ENCODE measurements around the gene ARHGAP6.
"Not testable (repeated sequence)": the region's sequence is repeated elsewhere in the genome, so short reads cannot be mapped to it uniquely, and the experiment has no call there.

The ARHGAP6 gene

DNA sequence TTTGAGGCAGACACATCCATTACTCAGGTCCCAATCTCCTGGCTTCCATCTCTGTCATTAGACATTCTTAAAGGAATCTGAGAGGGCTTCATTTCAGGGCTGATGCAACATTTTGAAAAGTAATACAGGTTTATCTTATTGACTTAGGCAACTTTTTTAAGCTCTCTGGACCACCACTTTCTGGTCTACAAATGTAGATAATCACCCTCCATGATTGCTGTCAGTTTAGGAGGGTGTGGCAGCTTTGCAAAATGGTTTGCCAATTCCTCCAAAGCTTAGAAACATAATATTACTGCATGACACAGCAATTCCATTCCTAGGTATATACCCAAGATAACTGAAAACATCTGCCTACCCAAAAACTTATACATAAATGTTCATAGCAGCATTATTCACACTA is 77.6 kb downstream of the ARHGAP6 start:
- in situ Hi-C loops (cut with MboI; ENCODE audit: low pct_unique_long_range_greater_than_20kb, low sequenced_read_pairs): no loop called here
- no peak for DNase-seq

DNA sequence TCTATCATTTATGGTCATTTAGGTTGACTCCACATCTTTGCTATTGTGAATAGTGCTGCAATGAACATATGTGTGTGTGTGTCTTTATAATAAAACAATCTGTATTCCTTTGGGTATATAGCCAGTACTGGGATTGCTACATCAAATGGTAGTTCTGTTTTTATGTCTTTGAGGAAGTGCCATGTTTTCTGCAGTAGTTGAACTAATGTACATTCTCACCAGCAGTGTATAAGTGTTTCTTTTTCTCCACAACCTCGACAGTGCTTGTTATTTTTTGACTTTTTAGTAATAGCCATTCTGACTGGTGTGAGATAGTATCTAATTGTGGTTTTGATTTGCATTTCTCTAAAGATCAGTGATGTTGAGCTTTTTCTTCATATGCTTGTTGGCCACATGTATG is 80.5 kb downstream of the ARHGAP6 start:
- in situ Hi-C loops (cut with MboI; ENCODE audit: low pct_unique_long_range_greater_than_20kb, low sequenced_read_pairs): no loop called here
- no peak for DNase-seq

DNA sequence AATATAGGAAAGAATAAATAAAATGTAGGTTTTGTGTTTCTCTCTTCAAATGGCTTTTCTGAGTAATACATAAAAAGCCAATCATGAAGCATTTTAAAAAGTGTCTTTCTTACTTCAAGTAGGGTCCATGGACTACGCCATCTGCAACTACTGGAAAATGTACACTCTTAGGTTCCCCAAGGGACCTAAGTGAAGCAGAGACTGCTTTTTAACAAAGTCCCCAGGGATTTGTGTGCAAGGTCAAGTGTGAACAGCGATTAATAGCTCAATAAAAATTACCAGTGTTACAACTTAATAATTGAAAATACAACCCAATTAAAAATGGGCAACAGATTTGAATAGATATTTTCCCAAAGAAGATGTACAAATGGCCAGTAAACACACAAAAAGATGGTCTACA is 84.9 kb downstream of the ARHGAP6 start:
- in situ Hi-C loops (cut with MboI; ENCODE audit: low pct_unique_long_range_greater_than_20kb, low sequenced_read_pairs): no loop called here
- no peak for DNase-seq

DNA sequence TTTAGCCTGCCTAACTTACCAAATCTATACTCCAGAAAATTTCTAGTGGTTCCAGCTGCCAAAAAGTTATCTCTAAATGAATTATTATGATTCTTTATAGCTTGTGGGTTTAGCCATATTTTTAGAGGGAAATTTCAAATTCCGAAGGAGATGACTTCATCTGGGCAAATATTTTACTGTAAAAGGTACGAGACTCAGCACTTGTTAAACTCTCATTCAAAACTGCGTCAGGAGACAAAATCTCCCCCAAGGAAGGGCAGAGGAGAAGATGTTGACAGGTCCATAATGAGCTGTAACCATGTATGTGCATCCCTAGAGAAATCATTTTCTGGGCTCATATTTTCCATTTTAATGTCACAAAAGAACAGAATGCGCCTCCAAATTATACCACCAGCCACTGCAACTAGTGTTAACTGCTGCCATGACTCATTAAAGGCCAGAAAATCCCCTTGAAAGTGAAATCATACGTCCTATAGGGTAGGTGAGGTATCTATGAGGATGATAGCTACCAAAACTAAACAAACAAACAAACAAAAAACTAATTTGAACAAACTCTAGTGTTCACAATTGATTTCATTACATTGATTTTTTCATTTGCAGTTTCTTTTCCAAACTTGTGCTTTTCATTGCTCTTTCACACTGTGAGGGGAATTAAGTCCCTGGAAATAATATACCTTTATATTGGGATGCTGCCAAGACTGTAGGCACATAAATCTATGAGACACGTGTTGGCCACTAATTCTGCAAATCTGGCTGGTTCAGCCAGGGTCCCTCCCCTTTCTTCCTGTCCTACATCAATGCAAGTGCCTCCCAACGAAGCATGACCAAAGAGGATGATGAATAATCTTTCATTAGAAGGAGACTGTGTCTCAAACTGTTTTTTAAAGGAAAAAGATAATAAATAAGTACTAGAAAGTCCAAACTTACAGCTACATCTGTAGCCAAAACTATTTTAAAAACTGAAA is 85.8 kb downstream of the ARHGAP6 start:
- in situ Hi-C loops (cut with MboI; ENCODE audit: low pct_unique_long_range_greater_than_20kb, low sequenced_read_pairs): no loop called here
- DNase-seq: no peak

DNA sequence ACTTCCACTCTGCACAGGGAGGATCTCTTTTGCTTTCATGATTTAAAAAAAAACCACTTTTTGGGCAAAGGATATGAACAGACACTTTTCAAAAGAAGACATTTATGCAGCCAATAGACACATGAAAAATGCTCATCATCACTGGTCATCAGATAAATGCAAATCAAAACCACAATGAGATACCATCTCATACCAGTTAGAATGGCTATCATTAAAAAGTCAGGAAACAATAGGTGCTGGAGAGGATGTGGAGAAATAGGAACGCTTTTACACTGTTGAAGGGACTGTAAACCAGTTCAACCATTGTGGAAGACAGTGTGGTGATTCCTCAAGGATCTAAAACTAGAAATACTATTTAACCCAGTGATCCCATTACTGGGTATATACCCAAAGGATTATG is 87.4 kb downstream of the ARHGAP6 start:
- in situ Hi-C loops (cut with MboI; ENCODE audit: low pct_unique_long_range_greater_than_20kb, low sequenced_read_pairs); DNase-seq: not testable (repeated sequence)

DNA sequence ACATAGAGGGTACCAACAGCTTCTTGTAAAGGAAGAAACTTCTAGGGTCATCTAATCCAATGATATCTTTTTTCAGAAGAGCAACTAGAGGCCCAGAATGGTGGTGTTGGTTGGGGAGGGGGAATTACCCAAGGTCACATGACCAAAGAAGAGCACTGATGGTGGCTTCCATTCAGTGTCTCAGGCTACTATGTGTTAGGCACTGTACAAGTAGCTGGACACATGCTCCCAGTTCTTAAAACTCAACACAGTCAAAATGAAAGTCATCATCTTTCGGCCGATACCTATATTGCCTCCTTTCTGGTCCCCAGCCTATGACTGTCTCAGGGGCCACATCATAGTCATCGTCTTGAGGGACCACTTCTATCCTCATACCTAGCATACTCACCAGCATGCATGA is 88.1 kb downstream of the ARHGAP6 start:
- no peak for DNase-seq
- in situ Hi-C loops (cut with MboI; ENCODE audit: low pct_unique_long_range_greater_than_20kb, low sequenced_read_pairs): no loop called here

DNA sequence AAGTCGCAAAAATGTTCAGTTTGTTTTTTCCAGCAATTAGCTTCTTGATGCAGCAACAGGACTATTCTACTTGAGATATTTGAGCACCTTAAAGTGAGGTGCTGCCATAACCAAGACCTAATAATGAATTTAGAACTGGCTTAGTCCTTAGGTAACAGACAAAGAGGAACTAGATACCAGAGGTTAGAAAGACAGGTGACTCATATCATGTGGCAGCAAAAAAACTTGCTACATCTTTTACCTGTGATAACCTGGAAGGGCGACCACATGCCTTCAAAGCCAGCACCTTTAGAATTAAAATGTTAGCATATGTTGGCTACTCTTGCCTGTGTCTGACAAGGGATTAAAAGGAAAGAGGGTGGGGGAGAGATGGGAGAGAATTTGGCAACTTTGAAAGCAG is 90.4 kb downstream of the ARHGAP6 start:
- in situ Hi-C loops (cut with MboI; ENCODE audit: low pct_unique_long_range_greater_than_20kb, low sequenced_read_pairs): no loop called here
- no peak for DNase-seq

DNA sequence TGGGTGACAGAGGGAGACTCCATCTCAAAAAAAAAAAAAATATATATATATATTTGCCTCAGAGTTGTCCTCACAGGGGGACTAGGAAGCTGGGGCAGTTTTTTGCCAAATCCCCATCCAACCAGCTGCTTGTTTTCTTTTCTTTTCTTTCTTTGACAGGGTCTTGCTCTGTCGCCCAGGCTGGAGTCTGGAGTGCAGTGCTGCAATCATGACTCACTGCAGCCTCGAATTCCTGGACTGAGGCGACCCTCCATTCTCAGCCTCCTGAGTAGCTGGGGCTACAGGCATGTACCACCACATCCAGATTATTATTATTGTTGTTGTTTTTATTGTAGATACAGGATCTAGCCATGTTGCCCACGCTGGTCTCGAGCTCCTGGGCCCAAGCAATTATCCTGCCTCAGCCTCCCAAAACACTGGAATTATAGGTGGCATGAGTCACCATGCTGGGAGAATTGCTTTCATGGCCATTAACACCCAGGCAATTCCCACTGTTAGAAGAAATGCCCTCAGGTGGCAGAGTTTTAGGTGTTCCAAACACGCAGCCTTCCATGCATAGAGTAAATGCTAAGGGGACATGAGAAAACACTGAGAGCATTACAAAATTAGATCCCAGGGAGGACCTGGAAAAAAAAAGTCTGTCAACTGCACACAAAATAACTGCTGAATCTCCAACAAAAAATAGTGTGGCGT is 98.0 kb downstream of the ARHGAP6 start:
- in situ Hi-C loops (cut with MboI; ENCODE audit: low pct_unique_long_range_greater_than_20kb, low sequenced_read_pairs): no loop called here

DNA sequence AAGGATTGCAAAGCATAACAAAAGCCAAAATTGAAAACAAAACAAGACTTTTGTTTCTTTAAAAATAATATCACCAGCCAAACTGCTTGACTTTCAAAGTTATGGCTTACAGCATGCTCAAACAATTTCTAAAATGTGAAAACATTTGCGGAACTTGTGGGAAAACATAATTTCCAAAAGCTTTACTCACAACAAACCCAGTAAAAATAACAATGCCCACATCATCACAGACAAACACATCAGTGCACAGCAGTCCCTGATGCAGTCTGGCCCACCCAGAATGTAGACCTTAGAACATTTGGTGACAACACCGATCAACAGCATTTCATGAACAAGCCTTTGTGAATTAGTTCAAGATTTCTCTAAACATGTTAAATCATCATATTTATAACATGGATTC is 98.9 kb downstream of the ARHGAP6 start:
- in situ Hi-C loops (cut with MboI; ENCODE audit: low pct_unique_long_range_greater_than_20kb, low sequenced_read_pairs): no loop called here
- no peak for DNase-seq

More for the DNA sequence above, 98.0 kb downstream of the ARHGAP6 start:
- DNase-seq: no peak

DNA sequence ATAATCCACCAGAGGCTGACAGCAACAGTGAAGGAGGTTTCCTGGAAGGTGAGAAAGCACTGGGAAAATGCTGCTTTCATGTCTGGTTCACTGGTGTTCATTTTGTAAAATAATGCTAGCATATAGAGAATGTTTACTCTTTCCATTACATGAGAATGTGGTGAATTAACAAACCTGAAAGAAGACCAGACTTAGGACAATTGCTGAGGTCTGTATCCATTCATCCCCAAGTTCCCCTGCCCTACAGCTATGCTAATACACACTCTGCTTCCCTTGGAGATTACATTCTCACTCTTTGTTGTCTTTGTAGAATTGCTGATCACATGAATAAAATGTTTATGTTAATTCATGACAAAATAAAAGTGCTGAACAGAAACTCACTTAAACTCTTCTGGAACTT is 99.5 kb downstream of the ARHGAP6 start:
- in situ Hi-C loops (cut with MboI; ENCODE audit: low pct_unique_long_range_greater_than_20kb, low sequenced_read_pairs): no loop called here
- DNase-seq: no peak

DNA sequence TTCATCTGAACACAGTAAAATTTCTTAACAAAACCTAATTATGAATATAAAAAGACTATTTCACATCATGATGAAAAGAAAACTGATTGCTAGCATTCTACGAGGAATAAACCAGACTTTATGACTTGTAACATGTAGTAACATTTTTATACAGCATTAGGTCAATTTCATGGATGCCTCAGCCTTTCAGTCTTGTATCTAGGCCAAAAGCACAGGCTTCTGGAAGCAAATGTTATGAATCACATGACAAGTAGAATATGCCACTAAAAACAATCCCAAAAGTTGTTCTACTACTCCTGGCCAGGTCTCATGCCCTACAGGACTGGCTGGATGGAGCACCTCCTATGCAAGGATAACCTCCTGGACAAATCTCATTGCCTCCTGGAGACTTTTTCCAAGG is 101.2 kb downstream of the ARHGAP6 start:
- DNase-seq: no peak

DNA sequence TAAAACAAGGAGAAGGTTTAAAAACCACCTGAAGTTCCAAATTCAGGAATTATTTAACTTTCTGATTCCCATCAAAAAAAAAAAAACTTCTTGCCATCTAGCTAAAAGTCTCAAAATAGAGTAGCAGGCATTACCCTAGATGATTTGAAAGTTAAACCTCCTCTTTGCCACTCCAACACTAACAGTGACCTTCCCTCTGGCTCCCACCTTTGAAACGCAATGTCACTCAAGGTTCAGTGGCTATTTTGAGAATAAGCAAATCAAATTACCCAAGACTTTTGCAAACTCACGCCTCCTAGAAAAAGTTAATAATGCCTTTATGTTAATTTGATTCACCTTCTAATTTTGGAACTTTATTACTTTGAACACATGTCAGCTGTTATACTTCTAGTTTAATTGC is 103.2 kb downstream of the ARHGAP6 start:
- in situ Hi-C loops (cut with MboI; ENCODE audit: low pct_unique_long_range_greater_than_20kb, low sequenced_read_pairs): no loop called here

More for the DNA sequence above, 101.2 kb downstream of the ARHGAP6 start:
- in situ Hi-C loops (cut with MboI; ENCODE audit: low pct_unique_long_range_greater_than_20kb, low sequenced_read_pairs): no loop called here

DNA sequence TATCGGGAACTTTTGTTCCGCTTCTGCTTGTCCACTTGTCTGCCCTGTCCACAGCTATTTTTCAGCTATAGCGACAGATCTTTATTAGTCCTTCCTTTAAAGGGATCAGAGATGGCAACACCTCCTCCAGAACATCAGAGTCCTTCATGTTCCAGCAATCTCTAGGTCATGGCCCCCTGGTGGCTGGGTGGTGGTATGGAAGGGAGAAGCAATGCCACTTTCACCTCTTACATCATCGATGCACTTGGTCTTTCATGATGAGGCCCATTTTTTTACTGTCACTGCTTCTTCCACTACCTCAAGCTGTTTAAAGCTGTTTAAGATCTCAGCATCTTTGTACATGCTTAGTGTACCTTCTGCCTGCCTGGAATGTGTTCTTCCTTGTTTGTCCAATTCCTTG is 106.7 kb downstream of the ARHGAP6 start:
- DNase-seq: peak; percentile 48

More for the DNA sequence above, 103.2 kb downstream of the ARHGAP6 start:
- no peak for DNase-seq

DNA sequence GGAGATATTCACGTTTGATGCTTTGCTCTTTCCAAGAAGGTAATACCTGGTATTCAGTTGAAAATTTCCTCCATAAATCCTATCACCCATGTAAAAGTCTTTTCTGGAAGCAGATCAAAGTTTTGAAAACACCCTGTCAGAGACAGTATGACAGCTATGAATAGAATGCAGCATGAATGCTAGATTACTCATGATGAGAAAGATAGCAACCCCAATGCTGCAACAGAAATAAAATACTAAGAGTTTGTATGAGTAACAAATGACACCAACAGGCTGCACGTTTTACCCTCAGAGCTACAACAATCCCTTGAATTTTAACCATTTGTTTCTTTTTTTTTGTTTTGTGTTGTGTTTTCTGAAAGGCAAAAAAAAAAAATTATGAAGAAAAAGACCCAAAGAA is 108.6 kb downstream of the ARHGAP6 start:
- DNase-seq: no peak
- in situ Hi-C loops (cut with MboI; ENCODE audit: low pct_unique_long_range_greater_than_20kb, low sequenced_read_pairs): no loop called here

More for the DNA sequence above, 106.7 kb downstream of the ARHGAP6 start:
- in situ Hi-C loops (cut with MboI; ENCODE audit: low pct_unique_long_range_greater_than_20kb, low sequenced_read_pairs): no loop called here

DNA sequence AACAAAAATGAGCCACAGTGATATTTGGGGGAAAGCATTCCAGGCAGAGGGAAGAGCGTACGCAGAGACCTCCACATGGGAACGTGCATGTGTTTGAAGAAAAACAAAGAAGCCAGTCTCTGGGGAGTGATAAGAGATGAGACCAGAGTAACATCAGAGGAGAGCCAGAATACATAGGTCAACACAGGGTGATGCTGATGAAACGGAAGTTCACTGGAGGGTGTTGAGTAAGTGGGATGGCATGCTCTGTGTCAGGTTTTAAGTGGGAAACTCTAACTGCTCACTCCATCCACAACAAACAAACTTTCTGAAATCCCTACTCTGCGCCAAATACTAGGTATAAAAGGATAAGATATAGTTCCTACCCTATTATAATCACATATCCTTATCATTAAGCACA is 110.0 kb downstream of the ARHGAP6 start:
- in situ Hi-C loops (cut with MboI; ENCODE audit: low pct_unique_long_range_greater_than_20kb, low sequenced_read_pairs): no loop called here
- DNase-seq: no peak

DNA sequence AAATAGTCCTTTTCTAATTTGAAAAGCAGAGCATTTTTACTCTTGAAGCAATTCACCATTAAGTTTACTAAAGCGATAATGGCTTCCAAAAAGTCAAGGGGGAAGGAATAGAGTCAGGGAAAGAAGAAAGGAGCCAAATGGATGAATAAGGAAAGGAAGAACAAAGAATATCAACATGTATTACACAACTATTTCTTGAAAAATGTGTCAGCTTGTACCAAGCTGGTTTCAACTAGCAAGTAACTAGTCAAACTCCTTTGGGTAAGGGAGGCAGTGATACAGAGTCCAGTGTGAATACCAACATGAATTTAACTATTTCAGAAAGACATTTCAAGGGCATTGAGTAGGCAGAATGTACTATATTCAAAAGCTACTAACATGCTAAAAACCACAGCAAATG is 112.1 kb downstream of the ARHGAP6 start:
- in situ Hi-C loops (cut with MboI; ENCODE audit: low pct_unique_long_range_greater_than_20kb, low sequenced_read_pairs): no loop called here
- no peak for DNase-seq

DNA sequence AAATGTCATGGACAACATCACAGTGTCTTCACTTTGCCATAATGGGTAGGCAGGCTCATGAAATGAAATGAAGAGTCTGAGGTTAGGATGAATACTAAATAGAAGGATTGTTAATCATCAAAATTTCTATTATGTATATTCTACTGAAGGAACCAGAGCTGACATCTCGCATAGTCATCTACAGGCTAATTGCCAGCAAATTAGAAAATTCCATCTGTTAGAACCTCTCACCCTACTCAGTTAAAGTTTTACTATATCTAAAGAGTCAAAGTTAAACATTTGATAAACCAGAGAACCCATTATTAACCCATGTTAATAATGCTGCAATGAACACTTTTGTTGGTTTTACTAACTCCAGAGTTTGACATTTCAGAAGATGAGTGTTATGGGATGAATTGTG is 114.6 kb downstream of the ARHGAP6 start:
- DNase-seq: no peak
- in situ Hi-C loops (cut with MboI; ENCODE audit: low pct_unique_long_range_greater_than_20kb, low sequenced_read_pairs): no loop called here

DNA sequence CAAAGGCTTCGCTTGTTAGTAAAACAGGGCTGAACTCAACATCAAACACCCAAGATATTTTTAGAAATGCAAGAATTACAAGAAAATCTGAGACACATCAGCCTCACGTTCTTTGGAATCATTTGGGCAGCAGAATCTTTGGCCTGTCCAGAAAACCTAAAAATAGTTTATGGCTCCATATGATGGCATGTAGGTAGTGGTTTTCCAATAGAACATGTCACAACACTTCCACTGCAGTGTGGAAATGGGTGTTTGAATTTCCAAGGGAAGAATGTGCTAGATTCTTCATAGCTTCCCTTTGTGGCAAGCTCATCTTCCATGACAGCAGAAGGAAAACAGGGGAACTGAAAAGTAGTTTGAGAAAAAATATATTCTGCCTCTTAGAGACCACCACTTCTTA is 118.8 kb downstream of the ARHGAP6 start:
- no peak for DNase-seq
- in situ Hi-C loops (cut with MboI; ENCODE audit: low pct_unique_long_range_greater_than_20kb, low sequenced_read_pairs): loop anchor here (25.0 kb wide), 1 partner anchor 215 kb away; the partner anchor contains the start of gene MSL3

DNA sequence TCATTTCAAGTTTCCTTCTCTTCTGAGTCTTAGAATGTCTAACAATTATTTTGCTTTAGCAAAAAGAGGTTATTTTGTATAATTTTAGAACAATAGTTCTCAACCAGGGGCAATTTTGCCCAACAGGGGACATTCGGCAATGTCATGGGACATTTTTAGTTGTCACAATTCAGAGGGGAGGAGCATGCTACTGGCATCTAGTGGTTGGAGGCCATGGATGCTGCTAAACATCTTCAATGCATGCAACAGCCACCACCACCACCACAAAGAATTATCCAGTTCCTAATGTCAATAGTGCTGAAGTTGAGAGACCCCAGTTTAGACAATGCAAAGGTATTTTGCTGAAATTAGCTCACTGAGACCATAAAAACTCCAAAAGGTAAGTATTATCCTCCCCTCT is 122.5 kb downstream of the ARHGAP6 start:
- in situ Hi-C loops (cut with MboI; ENCODE audit: low pct_unique_long_range_greater_than_20kb, low sequenced_read_pairs): loop anchor here (25.0 kb wide), 1 partner anchor 219 kb away; the partner anchor contains the start of gene MSL3
- DNase-seq: no peak

DNA sequence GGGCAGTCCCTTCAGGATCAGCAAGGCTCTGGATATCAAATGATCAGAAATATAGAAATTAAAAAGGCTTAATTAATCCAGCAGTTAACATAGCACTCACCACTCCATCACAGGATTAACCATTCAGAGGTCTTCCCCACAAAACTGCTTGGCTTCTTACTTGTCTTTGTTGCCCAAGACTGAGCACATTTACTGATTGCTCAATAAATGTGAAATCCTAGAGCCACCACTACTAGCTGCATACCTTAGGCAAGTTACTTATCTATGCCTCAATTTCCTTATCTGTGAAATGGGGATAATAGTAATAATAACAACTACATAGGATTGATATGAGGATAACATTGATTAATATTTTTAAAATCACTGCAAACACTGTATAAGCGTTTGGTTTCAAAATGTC is 124.2 kb downstream of the ARHGAP6 start:
- in situ Hi-C loops (cut with MboI; ENCODE audit: low pct_unique_long_range_greater_than_20kb, low sequenced_read_pairs): loop anchor here (25.0 kb wide), 1 partner anchor 221 kb away; the partner anchor contains the start of gene MSL3
- no peak for DNase-seq

Data from KBM-7 (cell line).